ENCODE measurements around the gene PLTP. TPM values are rescaled to one million over a fixed set of nuclear protein-coding genes. Genes with fewer than 3 reads are reported as not detected.

Gene PLTP
- total RNA-seq, 2 donors from 2014 or later, result 53.6 to 221 TPM

- H3K4me1 ChIP-seq, result peaks cover 0 to 20% of the 10 kb centered on the region in 2 donors
- no peaks in the 10 kb centered on the region for H3K27me3 ChIP-seq
- no peak overlapping the region for H3K4me3 ChIP-seq
- no peaks in the 10 kb centered on the region for H3K9me3 ChIP-seq
- peaks cover 72% of the 10 kb centered on the region for H3K36me3 ChIP-seq
- H3K27ac ChIP-seq, result no peak overlapping the region
- DNase-seq (ENCODE audit: low spot score), result no peak
- TF ChIP-seq CTCF (IDR thresholded peaks at IDR 0.05), result no peak
These were observed 26.9 kb upstream of the PLTP start for GRCh38 chr20:45938727-45939438.

GRCh38 chr20:45937765-45938164 is 25.8 kb upstream of the PLTP start:
- Histone ChIP-seq H3K9me3 (no peaks in the 10 kb centered on the region), H3K27me3 (no peaks in the 10 kb centered on the region), H3K36me3 (peaks cover 61% of the 10 kb centered on the region), H3K27ac (no peak overlapping the region), H3K4me1 (peaks cover 0 to 30% of the 10 kb centered on the region in 2 donors), H3K4me3 (no peak overlapping the region)
- no peak for DNase-seq (ENCODE audit: low spot score)
- no peak for TF ChIP-seq CTCF (IDR thresholded peaks at IDR 0.05)

GRCh38 chr20:45935416-45936046 is 23.6 kb upstream of the PLTP start:
- Histone ChIP-seq H3K4me1 (peaks cover 0 to 30% of the 10 kb centered on the region in 2 donors), H3K36me3 (peaks cover 39% of the 10 kb centered on the region), H3K4me3 (peak overlapping the region; percentile 99), H3K9me3 (no peaks in the 10 kb centered on the region), H3K27me3 (no peaks in the 10 kb centered on the region), H3K27ac (peak overlapping the region; percentile 100)
- DNase-seq (ENCODE audit: low spot score), result no peak
- TF ChIP-seq CTCF (IDR thresholded peaks at IDR 0.05), result no peak

- Histone ChIP-seq H3K4me3 (peak within 1 kb of the TSS; percentile 99), H3K4me1 (peaks cover 0 to 30% of the 10 kb centered on the region in 2 donors), H3K27me3 (no peaks in the 10 kb centered on the region), H3K36me3 (peaks cover 32% of the 10 kb centered on the region), H3K27ac (peak within 1 kb of the TSS; percentile 100), H3K9me3 (no peaks in the 10 kb centered on the region)
- no peak for TF ChIP-seq CTCF (IDR thresholded peaks at IDR 0.05)
- DNase-seq (ENCODE audit: low spot score), result peak; percentile 99
These were observed 22.8 kb upstream of the PLTP start, which contains the start of gene PCIF1 for GRCh38 chr20:45934586-45935415. PCIF1 (plus strand) TSS chr20:45934683; CDS start chr20:45939000, 4,317 bp downstream.

GRCh38 chr20:45934046-45934585 is 22.2 kb upstream of the PLTP start:
- Histone ChIP-seq H3K4me3 (peak overlapping the region; percentile 99), H3K36me3 (peaks cover 25% of the 10 kb centered on the region), H3K27me3 (no peaks in the 10 kb centered on the region), H3K4me1 (peaks cover 0 to 30% of the 10 kb centered on the region in 2 donors), H3K9me3 (no peaks in the 10 kb centered on the region), H3K27ac (peak overlapping the region; percentile 100)
- no peak for TF ChIP-seq CTCF (IDR thresholded peaks at IDR 0.05)
- DNase-seq (ENCODE audit: low spot score), result no peak
